ENCODE measurements around the gene SLC22A1. TPM values are rescaled to one million over a fixed set of nuclear protein-coding genes. Genes with fewer than 3 reads are reported as not detected.

SLC22A1 gene
- total and polyA plus RNA-seq, 5 donors from 2014 or later = 2.5 TPM; not detected in 4

DNA sequence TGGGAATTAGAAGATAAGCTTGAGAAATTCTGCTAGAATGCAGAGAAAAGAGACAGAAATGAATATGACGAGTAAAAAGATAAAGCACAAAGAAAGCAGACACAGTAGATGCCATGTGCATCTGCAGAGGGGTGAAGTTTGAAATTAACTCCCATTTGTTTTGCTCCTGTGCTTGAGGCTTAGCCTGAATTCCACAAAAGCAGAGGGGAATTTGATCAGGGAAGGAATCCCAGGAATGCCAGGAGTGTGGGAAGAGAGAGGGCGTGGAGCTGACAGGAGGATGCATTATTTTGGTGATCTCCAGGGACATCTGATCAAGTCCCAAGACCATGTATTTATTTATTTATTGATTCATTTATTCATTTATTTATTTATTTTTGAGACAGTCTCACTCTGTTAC is 55.6 kb downstream of the SLC22A1 start:
- Histone ChIP-seq H3K9me3 (ENCODE audit: control insufficient read depth in 2 of 2, low read length in 2 of 2) (no peaks in the 10 kb centered on the region), H3K4me3 (ENCODE audit: low read depth, low read length) (no peak overlapping the region), H3K4me1 (ENCODE audit: control insufficient read depth, insufficient read depth, low read length, poor library complexity, severe bottlenecking) (no peaks in the 10 kb centered on the region), H3K27ac (ENCODE audit: insufficient read depth, low read length, poor library complexity, severe bottlenecking) (no peak overlapping the region), H3K27me3 (ENCODE audit: control insufficient read depth, insufficient read depth, low read length) (peaks cover 1% of the 10 kb centered on the region), H3K36me3 (ENCODE audit: control insufficient read depth, insufficient read depth, low read length) (no peaks in the 10 kb centered on the region)
- no peak overlapping the region for H3K4me3 Mint-ChIP-seq
- H3K27ac Mint-ChIP-seq = no peak overlapping the region
- H3K36me3 Mint-ChIP-seq = no peaks in the 10 kb centered on the region
- peaks cover 0 to 4% (median 0%) of the 10 kb centered on the region in 7 donors for H3K9me3 Mint-ChIP-seq
- DNase-seq (no peak), ATAC-seq (ENCODE audit: low read depth in 2 of 2) (no peak)
- no peaks in the 10 kb centered on the region for H3K4me1 Mint-ChIP-seq
- peaks cover 14% of the 10 kb centered on the region for H3K27me3 Mint-ChIP-seq

DNA sequence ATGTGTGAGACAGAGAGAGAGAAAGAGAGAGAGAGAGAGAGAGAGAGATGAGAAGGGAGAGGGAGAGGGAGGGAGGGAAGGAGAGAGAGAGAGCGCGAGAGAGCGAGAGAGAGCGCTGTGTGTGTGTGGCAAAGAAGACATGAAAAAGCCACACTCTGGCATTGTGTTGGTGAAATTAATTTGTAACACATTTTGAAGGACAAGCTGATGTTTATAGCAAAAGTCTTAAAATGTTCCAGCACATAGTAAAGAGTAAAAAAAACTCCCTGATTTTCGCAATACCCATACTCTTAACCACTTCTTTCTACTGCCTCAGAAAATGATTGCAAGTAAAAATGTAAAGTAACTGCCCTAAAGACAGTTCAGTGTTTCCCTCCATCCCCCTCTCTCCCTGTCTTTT is 56.7 kb downstream of the SLC22A1 start:
- no peak overlapping the region for H3K4me3 ChIP-seq (ENCODE audit: low read depth, low read length)
- no peaks in the 10 kb centered on the region for H3K4me1 ChIP-seq (ENCODE audit: control insufficient read depth, insufficient read depth, low read length, poor library complexity, severe bottlenecking)
- no peaks in the 10 kb centered on the region for H3K36me3 ChIP-seq (ENCODE audit: control insufficient read depth, insufficient read depth, low read length)
- ATAC-seq (ENCODE audit: low read depth in 2 of 2) (no peak), DNase-seq (no peak)
- H3K9me3 Mint-ChIP-seq = peaks cover 0 to 4% (median 0%) of the 10 kb centered on the region in 7 donors
- peaks cover 17% of the 10 kb centered on the region for H3K27me3 Mint-ChIP-seq
- H3K9me3 ChIP-seq (ENCODE audit: control insufficient read depth in 2 of 2, low read length in 2 of 2) = no peaks in the 10 kb centered on the region
- H3K27ac Mint-ChIP-seq = no peak overlapping the region
- no peak overlapping the region for H3K4me3 Mint-ChIP-seq
- H3K36me3 Mint-ChIP-seq = no peaks in the 10 kb centered on the region
- H3K27ac ChIP-seq (ENCODE audit: insufficient read depth, low read length, poor library complexity, severe bottlenecking) = no peak overlapping the region
- H3K4me1 Mint-ChIP-seq = no peaks in the 10 kb centered on the region
- no peaks in the 10 kb centered on the region for H3K27me3 ChIP-seq (ENCODE audit: control insufficient read depth, insufficient read depth, low read length)

DNA sequence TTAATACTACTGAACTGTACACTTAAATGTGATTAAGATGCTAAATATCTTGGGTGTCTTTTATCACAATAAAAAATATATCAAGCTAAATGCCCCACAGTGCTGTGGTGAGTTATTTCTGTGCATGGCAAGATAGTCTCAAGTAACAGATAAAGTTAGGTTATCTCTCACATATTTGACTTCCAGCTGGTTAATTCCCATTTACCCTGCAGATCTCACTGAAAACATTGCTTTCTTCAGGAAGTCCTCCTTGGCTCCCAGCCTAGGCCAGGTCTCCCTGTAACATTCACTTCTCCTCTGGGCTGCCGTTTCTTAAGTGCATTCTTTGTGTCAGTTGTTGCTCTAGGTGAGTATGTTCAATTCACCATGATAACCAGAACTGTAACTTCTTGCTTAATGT is 59.1 kb downstream of the SLC22A1 start:
- Histone ChIP-seq H3K27ac (ENCODE audit: insufficient read depth, low read length, poor library complexity, severe bottlenecking) (no peak overlapping the region), H3K36me3 (ENCODE audit: control insufficient read depth, insufficient read depth, low read length) (no peaks in the 10 kb centered on the region), H3K9me3 (ENCODE audit: control insufficient read depth in 2 of 2, low read length in 2 of 2) (no peaks in the 10 kb centered on the region), H3K4me3 (ENCODE audit: low read depth, low read length) (no peak overlapping the region), H3K27me3 (ENCODE audit: control insufficient read depth, insufficient read depth, low read length) (no peaks in the 10 kb centered on the region), H3K4me1 (ENCODE audit: control insufficient read depth, insufficient read depth, low read length, poor library complexity, severe bottlenecking) (no peaks in the 10 kb centered on the region)
- Mint-ChIP-seq H3K4me1 (no peaks in the 10 kb centered on the region), H3K36me3 (peaks cover 3% of the 10 kb centered on the region), H3K27ac (no peak overlapping the region), H3K27me3 (peaks cover 15% of the 10 kb centered on the region), H3K4me3 (no peak overlapping the region), H3K9me3 (peaks cover 0 to 7% (median 0%) of the 10 kb centered on the region in 7 donors)
- DNase-seq (no peak), ATAC-seq (ENCODE audit: low read depth in 2 of 2) (no peak)

DNA sequence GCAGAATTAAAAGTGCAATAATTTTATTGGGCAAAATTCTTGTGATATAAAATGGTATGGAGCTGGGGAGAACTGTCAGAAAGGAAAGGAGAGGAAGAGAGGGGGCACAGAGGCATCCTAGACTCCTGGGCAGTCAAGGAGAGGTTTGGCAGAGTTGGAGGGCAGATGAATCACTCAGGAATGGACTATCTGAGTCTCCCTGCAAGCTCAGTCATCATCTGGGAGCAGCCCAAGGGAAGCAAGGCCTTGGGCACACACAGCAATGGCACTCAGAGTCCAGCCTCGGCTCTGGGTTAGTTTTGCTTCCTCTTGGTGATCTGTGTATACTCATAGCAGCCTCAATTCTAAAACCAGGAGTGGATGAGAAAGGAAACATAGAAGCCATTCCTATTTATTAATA is 67.2 kb downstream of the SLC22A1 start:
- Mint-ChIP-seq H3K4me1 (no peaks in the 10 kb centered on the region), H3K9me3 (peaks cover 0 to 37% (median 15%) of the 10 kb centered on the region in 7 donors), H3K27me3 (peaks cover 11% of the 10 kb centered on the region), H3K27ac (no peak overlapping the region), H3K36me3 (peaks cover 3% of the 10 kb centered on the region), H3K4me3 (no peak overlapping the region)
- H3K27me3 ChIP-seq (ENCODE audit: control insufficient read depth, insufficient read depth, low read length) = no peaks in the 10 kb centered on the region
- H3K9me3 ChIP-seq (ENCODE audit: control insufficient read depth in 2 of 2, low read length in 2 of 2) = peaks cover 19 to 21% of the 10 kb centered on the region in 2 experiments
- no peak overlapping the region for H3K4me3 ChIP-seq (ENCODE audit: low read depth, low read length)
- H3K36me3 ChIP-seq (ENCODE audit: control insufficient read depth, insufficient read depth, low read length) = no peaks in the 10 kb centered on the region
- no peak for DNase-seq
- ATAC-seq (ENCODE audit: low read depth in 2 of 2) = no peak
- no peaks in the 10 kb centered on the region for H3K4me1 ChIP-seq (ENCODE audit: control insufficient read depth, insufficient read depth, low read length, poor library complexity, severe bottlenecking)
- no peak overlapping the region for H3K27ac ChIP-seq (ENCODE audit: insufficient read depth, low read length, poor library complexity, severe bottlenecking)

DNA sequence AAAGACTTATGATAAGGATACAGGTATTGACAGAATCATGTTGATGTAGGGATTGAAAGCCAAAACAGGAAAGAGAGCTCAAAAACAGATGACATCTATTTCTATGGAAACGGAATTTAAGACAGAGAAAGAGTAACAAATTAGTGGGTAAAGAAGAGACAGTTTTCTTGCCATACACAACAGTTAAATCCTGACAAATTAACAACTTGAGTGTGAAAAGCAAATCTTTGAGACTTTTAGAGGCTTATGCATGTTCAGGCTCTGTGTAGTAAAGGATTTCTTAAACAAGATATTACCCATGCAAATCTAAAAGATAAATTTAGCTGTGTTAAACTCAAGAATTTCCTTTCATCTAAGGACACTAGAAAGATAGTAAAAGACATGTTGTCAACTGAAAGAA is 68.5 kb downstream of the SLC22A1 start:
- peaks cover 3 to 43% (median 19%) of the 10 kb centered on the region in 7 donors for H3K9me3 Mint-ChIP-seq

DNA sequence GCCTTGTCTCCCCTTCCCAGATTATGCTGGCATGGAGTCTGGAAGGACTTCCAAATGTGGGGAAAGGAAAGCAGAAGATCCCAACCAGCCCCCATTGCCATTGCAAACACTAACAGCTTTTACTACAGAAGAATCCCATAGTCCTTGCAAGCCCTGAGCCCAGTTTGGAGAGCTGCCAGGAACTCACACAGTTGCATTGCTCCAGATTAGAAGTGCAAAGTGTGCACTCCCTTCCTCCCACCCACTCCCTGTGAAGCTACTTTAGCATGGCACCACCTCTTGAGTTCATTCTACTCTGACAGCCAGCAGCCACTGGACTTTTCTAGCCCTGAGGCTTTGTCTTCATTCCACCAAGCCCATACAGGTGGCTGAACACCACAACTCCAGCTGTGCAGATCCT is 69.4 kb downstream of the SLC22A1 start:
- H3K4me1 Mint-ChIP-seq = no peaks in the 10 kb centered on the region
- no peak for DNase-seq
- Histone ChIP-seq H3K27ac (ENCODE audit: insufficient read depth, low read length, poor library complexity, severe bottlenecking) (no peak overlapping the region), H3K4me1 (ENCODE audit: control insufficient read depth, insufficient read depth, low read length, poor library complexity, severe bottlenecking) (no peaks in the 10 kb centered on the region), H3K9me3 (ENCODE audit: control insufficient read depth in 2 of 2, low read length in 2 of 2) (peaks cover 25 to 32% of the 10 kb centered on the region in 2 experiments), H3K4me3 (ENCODE audit: low read depth, low read length) (no peak overlapping the region), H3K36me3 (ENCODE audit: control insufficient read depth, insufficient read depth, low read length) (no peaks in the 10 kb centered on the region), H3K27me3 (ENCODE audit: control insufficient read depth, insufficient read depth, low read length) (no peaks in the 10 kb centered on the region)
- peaks cover 4 to 48% (median 19%) of the 10 kb centered on the region in 7 donors for H3K9me3 Mint-ChIP-seq
- no peak overlapping the region for H3K4me3 Mint-ChIP-seq
- ATAC-seq (ENCODE audit: low read depth in 2 of 2) = no peak
- H3K27ac Mint-ChIP-seq = no peak overlapping the region
- H3K36me3 Mint-ChIP-seq = peaks cover 3% of the 10 kb centered on the region
- H3K27me3 Mint-ChIP-seq = peaks cover 5% of the 10 kb centered on the region

More for the DNA sequence above, 68.5 kb downstream of the SLC22A1 start:
- ATAC-seq (ENCODE audit: low read depth in 2 of 2) (no peak), DNase-seq (no peak)
- no peaks in the 10 kb centered on the region for H3K36me3 ChIP-seq (ENCODE audit: control insufficient read depth, insufficient read depth, low read length)
- no peak overlapping the region for H3K4me3 Mint-ChIP-seq
- peaks cover 23 to 30% of the 10 kb centered on the region in 2 experiments for H3K9me3 ChIP-seq (ENCODE audit: control insufficient read depth in 2 of 2, low read length in 2 of 2)
- H3K4me3 ChIP-seq (ENCODE audit: low read depth, low read length) = no peak overlapping the region
- H3K36me3 Mint-ChIP-seq = peaks cover 3% of the 10 kb centered on the region
- H3K27ac Mint-ChIP-seq = no peak overlapping the region
- no peaks in the 10 kb centered on the region for H3K4me1 ChIP-seq (ENCODE audit: control insufficient read depth, insufficient read depth, low read length, poor library complexity, severe bottlenecking)
- no peak overlapping the region for H3K27ac ChIP-seq (ENCODE audit: insufficient read depth, low read length, poor library complexity, severe bottlenecking)
- no peaks in the 10 kb centered on the region for H3K4me1 Mint-ChIP-seq
- H3K27me3 Mint-ChIP-seq = peaks cover 5% of the 10 kb centered on the region
- H3K27me3 ChIP-seq (ENCODE audit: control insufficient read depth, insufficient read depth, low read length) = no peaks in the 10 kb centered on the region

DNA sequence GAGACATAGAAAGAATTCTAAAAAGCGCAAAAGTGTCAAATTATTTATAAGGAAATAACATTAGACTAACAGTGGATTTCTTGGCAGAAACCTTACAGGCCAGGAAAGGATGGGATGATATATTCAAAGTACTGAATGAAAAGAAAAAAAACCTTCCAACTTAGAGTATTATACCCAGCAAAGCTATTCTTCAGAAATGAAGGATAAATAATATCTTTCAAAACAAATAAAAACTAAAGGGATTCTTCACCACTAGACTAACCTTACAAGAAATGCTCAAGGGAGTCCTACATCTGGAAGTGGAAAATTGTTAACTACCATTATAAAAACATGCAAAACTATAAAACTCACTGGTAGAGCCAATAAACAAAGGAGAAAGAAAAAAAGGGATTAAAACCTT is 71.2 kb downstream of the SLC22A1 start:
- Mint-ChIP-seq H3K27me3 (peaks cover 7% of the 10 kb centered on the region), H3K4me1 (no peaks in the 10 kb centered on the region), H3K4me3 (no peak overlapping the region), H3K27ac (no peak overlapping the region), H3K9me3 (peaks cover 2 to 50% (median 20%) of the 10 kb centered on the region in 7 donors), H3K36me3 (peaks cover 3% of the 10 kb centered on the region)
- H3K27me3 ChIP-seq (ENCODE audit: control insufficient read depth, insufficient read depth, low read length) = no peaks in the 10 kb centered on the region
- no peaks in the 10 kb centered on the region for H3K4me1 ChIP-seq (ENCODE audit: control insufficient read depth, insufficient read depth, low read length, poor library complexity, severe bottlenecking)
- DNase-seq (no peak), ATAC-seq (ENCODE audit: low read depth in 2 of 2) (no peak)
- peaks cover 25 to 32% of the 10 kb centered on the region in 2 experiments for H3K9me3 ChIP-seq (ENCODE audit: control insufficient read depth in 2 of 2, low read length in 2 of 2)
- H3K4me3 ChIP-seq (ENCODE audit: low read depth, low read length) = no peak overlapping the region
- no peak overlapping the region for H3K27ac ChIP-seq (ENCODE audit: insufficient read depth, low read length, poor library complexity, severe bottlenecking)
- H3K36me3 ChIP-seq (ENCODE audit: control insufficient read depth, insufficient read depth, low read length) = no peaks in the 10 kb centered on the region

DNA sequence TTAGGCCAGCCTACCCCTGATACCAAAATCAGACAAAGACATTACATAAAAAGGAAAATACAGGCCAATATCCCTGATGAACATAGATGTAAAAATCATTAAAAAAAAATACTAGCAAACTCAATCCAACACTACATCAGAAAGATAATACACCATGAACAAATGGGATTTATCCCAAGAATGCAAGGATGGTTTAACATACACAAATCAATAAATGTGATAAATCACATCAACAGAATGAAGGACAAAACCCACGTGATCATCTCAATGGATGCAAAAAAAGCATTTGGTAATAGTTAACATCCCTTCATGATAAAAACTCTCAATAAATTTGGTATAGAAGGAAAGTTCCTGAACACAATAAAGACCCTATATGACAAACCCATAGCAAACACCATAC is 73.2 kb downstream of the SLC22A1 start:
- no peak overlapping the region for H3K27ac Mint-ChIP-seq
- H3K36me3 ChIP-seq (ENCODE audit: control insufficient read depth, insufficient read depth, low read length) = no peaks in the 10 kb centered on the region
- peaks cover 3% of the 10 kb centered on the region for H3K36me3 Mint-ChIP-seq
- H3K4me1 ChIP-seq (ENCODE audit: control insufficient read depth, insufficient read depth, low read length, poor library complexity, severe bottlenecking) = no peaks in the 10 kb centered on the region
- ATAC-seq (ENCODE audit: low read depth in 2 of 2) (no peak), DNase-seq (no peak)
- no peak overlapping the region for H3K27ac ChIP-seq (ENCODE audit: insufficient read depth, low read length, poor library complexity, severe bottlenecking)
- no peaks in the 10 kb centered on the region for H3K4me1 Mint-ChIP-seq
- peaks cover 2 to 49% (median 18%) of the 10 kb centered on the region in 7 donors for H3K9me3 Mint-ChIP-seq
- H3K9me3 ChIP-seq (ENCODE audit: control insufficient read depth in 2 of 2, low read length in 2 of 2) = peaks cover 25 to 32% of the 10 kb centered on the region in 2 experiments
- no peaks in the 10 kb centered on the region for H3K27me3 ChIP-seq (ENCODE audit: control insufficient read depth, insufficient read depth, low read length)
- H3K27me3 Mint-ChIP-seq = peaks cover 8% of the 10 kb centered on the region
- H3K4me3 ChIP-seq (ENCODE audit: low read depth, low read length) = no peak overlapping the region
- H3K4me3 Mint-ChIP-seq = no peak overlapping the region

Measured in CD4-positive, CD25-positive, alpha-beta regulatory T cell (primary cell).